ENCODE results near the gene C16orf46. TPM values are rescaled to one million over a fixed set of nuclear protein-coding genes. Genes with fewer than 3 reads are reported as not detected.
A peak's percentile ranks its signal among the peaks of the same experiment; 100 is the strongest.

C16orf46 gene
- total RNA-seq, 2 donors from 2014 or later = 3.9 to 15.7 TPM

GRCh38 chr16:81081014-81081413 lies 4.0 kb upstream of the C16orf46 start:
- DNase-seq (ENCODE audit: low spot score) = no peak
- no peak overlapping the region for H3K4me3 ChIP-seq
- H3K4me1 ChIP-seq (replicated peaks) = no peaks in the 10 kb centered on the region
- 94% methylated on average over 4 of the region's 4 CpGs for WGBS
- H3K9me3 ChIP-seq = no peaks in the 10 kb centered on the region
- no peak for TF ChIP-seq CTCF (IDR thresholded peaks at IDR 0.05)
- TF ChIP-seq POLR2A (IDR thresholded peaks at IDR 0.05) = no peak
- TF ChIP-seq POLR2AphosphoS5 (IDR thresholded peaks at IDR 0.05) = no peak
- no peak overlapping the region for H3K27ac ChIP-seq
- no peaks in the 10 kb centered on the region for H3K27me3 ChIP-seq (replicated peaks; ENCODE audit: insufficient read depth)
- no peaks in the 10 kb centered on the region for H3K36me3 ChIP-seq
- intact Hi-C loops (cut with DNase I) = no loop called here

GRCh38 chr16:81080233-81080632 lies 3.2 kb upstream of the C16orf46 start:
- DNase-seq (ENCODE audit: low spot score) = no peak
- Histone ChIP-seq H3K27me3 (replicated peaks; ENCODE audit: insufficient read depth) (no peaks in the 10 kb centered on the region), H3K27ac (no peak overlapping the region), H3K4me3 (no peak overlapping the region), H3K9me3 (no peaks in the 10 kb centered on the region), H3K36me3 (no peaks in the 10 kb centered on the region), H3K4me1 (replicated peaks) (no peaks in the 10 kb centered on the region)
- WGBS = 68% methylated on average over 1 of the region's 1 CpG
- TF ChIP-seq POLR2AphosphoS5 (IDR thresholded peaks at IDR 0.05) (no peak), CTCF (IDR thresholded peaks at IDR 0.05) (no peak), POLR2A (IDR thresholded peaks at IDR 0.05) (no peak)
- intact Hi-C loops (cut with DNase I) = no loop called here

DNA sequence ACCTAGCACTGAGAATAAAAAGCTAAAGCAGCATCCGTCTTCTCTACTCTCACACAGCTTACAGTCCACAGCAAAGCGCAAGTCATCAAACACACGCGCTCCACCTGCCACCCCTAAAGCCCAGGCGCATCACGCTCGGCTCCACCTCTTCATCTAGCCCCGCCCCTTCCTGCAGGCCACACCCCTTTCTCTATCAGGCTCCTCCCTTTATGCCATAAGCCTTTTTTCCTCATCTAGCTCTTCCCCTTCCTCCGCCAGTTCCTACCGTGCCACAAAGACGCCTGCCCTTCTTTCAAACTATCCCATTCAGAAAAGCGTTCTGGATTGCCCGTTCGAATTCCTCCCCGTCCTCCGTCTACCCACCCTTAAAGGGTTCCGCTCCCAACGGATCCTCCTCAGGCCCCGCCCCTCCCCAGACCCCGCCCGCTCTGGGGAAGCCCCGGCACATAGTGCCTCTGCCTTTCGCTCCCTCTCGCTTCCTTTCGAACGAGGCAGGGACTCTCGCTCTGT lies 417 bp downstream of the C16orf46 start:
- WGBS = under 1% methylated on average over 27 of the region's 27 CpGs
- intact Hi-C loops (cut with DNase I) = loop anchor here (1.0 to 10.0 kb wide), 3 partner anchors 20 to 72 kb away; partner anchors contain the start of genes CENPN, CMC2 and GCSH
- Histone ChIP-seq H3K36me3 (no peaks in the 10 kb centered on the region), H3K4me1 (replicated peaks) (no peaks in the 10 kb centered on the region), H3K27ac (peak overlapping the region; percentile 93 to 94), H3K4me3 (peak overlapping the region; percentile 60 to 67), H3K9me3 (no peaks in the 10 kb centered on the region), H3K27me3 (replicated peaks; ENCODE audit: insufficient read depth) (no peaks in the 10 kb centered on the region)
- DNase-seq (ENCODE audit: low spot score) = peak; percentile 86
- no peak for TF ChIP-seq POLR2AphosphoS5 (IDR thresholded peaks at IDR 0.05)
- peak in 1 of 4 experiments; percentile 17 for TF ChIP-seq CTCF (IDR thresholded peaks at IDR 0.05)

DNA sequence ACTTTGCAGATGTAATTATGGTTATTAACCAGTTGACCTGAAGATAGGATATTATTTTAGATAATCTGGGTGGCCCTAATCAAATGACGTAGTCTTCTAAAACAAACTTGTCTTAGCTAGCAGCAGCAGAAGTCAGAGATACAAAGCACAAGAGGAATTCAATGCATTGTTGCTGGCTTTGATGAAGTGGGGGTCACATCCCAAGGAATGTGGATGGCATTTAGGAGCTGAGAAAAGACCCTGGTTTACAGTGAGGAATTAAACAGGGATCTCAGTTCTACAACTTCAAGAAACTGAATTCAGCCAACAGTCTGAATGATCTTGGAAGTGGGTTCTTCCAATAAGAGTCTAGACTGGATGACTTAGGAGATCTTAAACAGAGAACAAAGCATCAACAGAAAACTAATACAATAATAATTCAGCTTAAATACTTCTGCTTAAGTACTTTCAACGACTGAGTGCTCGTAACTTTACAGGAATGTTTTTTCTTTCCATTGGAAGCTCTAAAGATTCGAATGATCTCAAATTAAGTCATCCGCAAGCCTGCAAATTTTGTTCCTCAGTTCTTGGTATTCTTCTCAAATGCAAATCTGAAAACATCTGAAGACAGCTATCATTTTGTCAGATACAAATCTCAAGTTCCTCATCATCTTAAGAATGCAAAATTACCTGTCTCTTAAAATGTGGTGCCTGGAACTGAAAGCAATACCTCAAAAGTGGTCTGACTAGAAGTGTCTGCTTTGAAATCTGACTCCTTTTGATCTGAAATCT lies 3.3 kb downstream of the C16orf46 start:
- Histone ChIP-seq H3K4me1 (replicated peaks) (no peaks in the 10 kb centered on the region), H3K36me3 (no peaks in the 10 kb centered on the region), H3K9me3 (no peaks in the 10 kb centered on the region), H3K27me3 (replicated peaks; ENCODE audit: insufficient read depth) (no peaks in the 10 kb centered on the region), H3K27ac (peak overlapping the region in 1 of 2 donors; percentile 7), H3K4me3 (no peak overlapping the region)
- no peak for DNase-seq (ENCODE audit: low spot score)
- intact Hi-C loops (cut with DNase I) = loop anchor here (10.0 kb wide), 1 partner anchor 69 kb away; the partner anchor contains the start of genes CENPN and CMC2
- WGBS = 38% methylated on average over 5 of the region's 5 CpGs
- no peak for TF ChIP-seq POLR2A (IDR thresholded peaks at IDR 0.05)
- no peak for TF ChIP-seq CTCF (IDR thresholded peaks at IDR 0.05)
- peak; percentile 40 for TF ChIP-seq POLR2AphosphoS5 (IDR thresholded peaks at IDR 0.05)
